Stimulated activated naive CD8-positive, alpha-beta T cell treated with anti-CD3 and anti-CD28 coated beads, Interleukin-15, amount 100 ng/mL, for 72 hours (primary cell): Measurements from ENCODE around the gene IQCH.

Experiments
- ATAC-seq: fragments of 150-1000 bp; cut with Tn5 transposase; 2 replicates; pipeline ENCODE4 v1.10.0; 2021; ENCODE audit warnings: mild to moderate bottlenecking, moderate library complexity
- DNase-seq, 2 donors: peaks; one replicate each; pipeline ENCODE4 v3.0.0; 2021 to 2022
- H3K27ac Mint-ChIP-seq, 2 donors: one replicate each; pipeline ENCODE4 v1.8.0; 2022; ENCODE audit warnings: mild to moderate bottlenecking in 2 of 2, mixed read lengths in 2 of 2, moderate library complexity in 2 of 2
- H3K27me3 Mint-ChIP-seq: one replicate; pipeline ENCODE4 v1.8.0; 2022; ENCODE audit warnings: mixed read lengths
- H3K4me1 Mint-ChIP-seq: one replicate; pipeline ENCODE4 v1.8.0; 2022; ENCODE audit warnings: mild to moderate bottlenecking, mixed read lengths
- H3K4me3 Mint-ChIP-seq, 2 donors: one replicate each; pipeline ENCODE4 v1.8.0; 2022; ENCODE audit warnings: mild to moderate bottlenecking in 2 of 2, mixed read lengths in 2 of 2, moderate library complexity in 1 of 2
- H3K9me3 Mint-ChIP-seq, 2 donors: one replicate each; pipeline ENCODE4 v1.8.0; 2022; ENCODE audit warnings: mixed read lengths in 2 of 2

The IQCH gene

DNA sequence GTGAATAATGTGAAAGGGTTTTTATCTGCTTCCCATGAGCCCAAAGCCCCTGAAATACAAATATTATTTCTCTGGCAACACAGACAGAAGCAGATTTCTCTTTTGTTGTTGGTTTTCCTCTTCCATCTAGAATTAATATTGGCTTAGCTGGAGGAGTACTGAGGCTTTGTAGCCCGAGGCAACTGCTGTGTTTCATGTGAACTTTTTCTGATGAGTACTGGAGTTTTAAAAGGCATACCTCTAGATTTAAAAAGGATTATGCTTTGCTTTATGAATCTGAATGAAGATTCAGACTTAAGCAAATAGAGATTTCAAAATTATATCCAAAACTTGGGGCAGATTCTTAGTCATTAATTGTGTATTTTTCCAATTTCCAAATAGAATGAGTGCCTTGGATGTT lies 50.9 kb downstream of the IQCH start:
- ATAC-seq = no peak
- no peak for DNase-seq
- Mint-ChIP-seq H3K27ac (no peak overlapping the region), H3K4me1 (peaks cover 18% of the 10 kb centered on the region), H3K9me3 (no peaks in the 10 kb centered on the region), H3K27me3 (no peaks in the 10 kb centered on the region), H3K4me3 (no peak overlapping the region)

- DNase-seq = no peak
- peak overlapping the region in 1 of 2 donors; percentile 39 for H3K4me3 Mint-ChIP-seq
- no peaks in the 10 kb centered on the region for H3K9me3 Mint-ChIP-seq
- ATAC-seq = peak; percentile 100
- H3K27ac Mint-ChIP-seq = peak overlapping the region in 1 of 2 donors; percentile 74
- H3K4me1 Mint-ChIP-seq = peaks cover 18% of the 10 kb centered on the region
- H3K27me3 Mint-ChIP-seq = no peaks in the 10 kb centered on the region
Measured at GRCh38 chr15:67307156-67307555, 52.6 kb downstream of the IQCH start.

DNA sequence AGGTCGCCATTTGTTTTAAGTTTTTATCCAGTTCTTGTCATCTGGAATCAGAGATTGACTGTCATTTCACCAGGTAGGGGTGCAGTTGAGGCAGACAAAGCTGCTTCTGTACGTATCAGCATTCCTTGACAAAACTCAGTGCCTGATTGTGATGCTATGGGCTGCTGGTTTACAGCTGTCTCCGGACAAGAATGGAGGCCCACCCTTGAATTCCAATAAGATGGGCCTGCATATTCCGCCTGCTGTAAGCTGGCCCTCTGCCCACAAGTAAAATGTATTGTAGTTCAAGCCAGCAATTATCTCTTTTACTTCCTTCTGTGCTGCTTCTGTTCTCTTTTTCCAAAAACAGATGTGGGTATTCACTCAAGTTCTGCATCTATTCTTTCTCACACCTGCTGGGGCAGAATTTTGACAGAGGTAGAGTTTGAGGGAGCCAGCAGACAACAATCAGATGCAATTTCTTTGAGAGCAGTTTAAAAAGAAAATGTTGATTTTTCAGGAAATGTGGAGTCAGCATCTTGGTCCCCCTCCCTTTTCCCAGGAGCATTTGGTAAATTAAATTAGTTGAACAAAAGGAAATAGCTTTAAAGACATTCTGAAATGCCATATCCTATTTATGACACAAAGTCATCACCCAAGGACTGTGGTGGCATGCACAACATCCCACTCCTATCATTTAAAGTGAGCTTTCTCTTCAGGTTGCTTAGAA lies 53.5 kb downstream of the IQCH start:
- Mint-ChIP-seq H3K27ac (no peak overlapping the region), H3K4me1 (peaks cover 18% of the 10 kb centered on the region), H3K27me3 (no peaks in the 10 kb centered on the region), H3K4me3 (no peak overlapping the region), H3K9me3 (no peaks in the 10 kb centered on the region)
- DNase-seq (no peak), ATAC-seq (no peak)

- no peaks in the 10 kb centered on the region for H3K9me3 Mint-ChIP-seq
- no peak overlapping the region for H3K27ac Mint-ChIP-seq
- H3K4me1 Mint-ChIP-seq = peaks cover 12% of the 10 kb centered on the region
- DNase-seq (no peak), ATAC-seq (no peak)
- no peak overlapping the region for H3K4me3 Mint-ChIP-seq
- no peaks in the 10 kb centered on the region for H3K27me3 Mint-ChIP-seq
Measured at GRCh38 chr15:67311731-67312130, 57.1 kb downstream of the IQCH start.

DNA sequence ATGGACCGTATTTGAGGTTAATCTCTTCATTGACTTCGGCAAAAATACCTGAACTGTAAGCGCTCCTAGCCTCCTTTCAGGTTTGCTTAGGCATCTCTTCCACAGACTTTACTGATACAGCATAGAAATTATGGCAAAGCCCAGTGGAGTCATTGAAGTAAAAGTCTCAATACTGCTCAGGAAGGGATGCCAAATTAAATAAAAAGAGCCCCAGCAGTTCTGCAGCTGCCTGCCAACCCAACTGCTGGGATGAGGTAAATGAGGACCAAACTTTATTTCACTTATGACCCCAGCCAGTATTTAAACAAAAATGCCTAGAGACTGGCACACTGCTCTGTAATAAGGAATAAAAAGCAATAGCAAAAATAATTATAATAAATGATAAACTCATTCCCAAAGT lies 65.4 kb downstream of the IQCH start:
- Mint-ChIP-seq H3K27ac (no peak overlapping the region), H3K27me3 (peaks cover 24% of the 10 kb centered on the region), H3K9me3 (peaks cover 0 to 6% of the 10 kb centered on the region in 2 donors), H3K4me1 (peaks cover 6% of the 10 kb centered on the region), H3K4me3 (no peak overlapping the region)
- DNase-seq (no peak), ATAC-seq (no peak)

DNA sequence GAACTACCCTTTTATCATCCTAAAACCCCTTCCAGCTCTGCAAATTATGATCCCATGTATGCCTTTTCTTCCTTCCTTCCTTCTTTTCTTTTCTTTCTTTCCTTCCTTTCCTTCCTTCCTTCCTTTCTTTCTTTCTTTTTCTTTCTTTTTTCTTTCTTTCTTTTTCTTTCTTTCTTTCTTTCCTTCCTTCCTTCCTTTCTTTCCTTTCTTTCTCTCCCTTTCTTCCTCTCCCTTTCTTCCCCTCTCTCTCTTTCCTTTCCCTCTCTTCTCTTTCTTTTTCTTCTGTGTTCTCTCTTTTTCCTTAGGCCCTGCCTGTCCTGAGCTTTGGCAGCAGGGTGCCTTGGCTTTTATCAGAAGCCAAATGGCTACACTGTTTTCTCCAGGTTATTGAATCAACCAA lies 66.8 kb downstream of the IQCH start:
- H3K27ac Mint-ChIP-seq = no peak overlapping the region
- DNase-seq (no peak), ATAC-seq (no peak)
- H3K4me1 Mint-ChIP-seq = peaks cover 6% of the 10 kb centered on the region
- H3K4me3 Mint-ChIP-seq = no peak overlapping the region
- peaks cover 24% of the 10 kb centered on the region for H3K27me3 Mint-ChIP-seq
- H3K9me3 Mint-ChIP-seq = peaks cover 0 to 6% of the 10 kb centered on the region in 2 donors

DNA sequence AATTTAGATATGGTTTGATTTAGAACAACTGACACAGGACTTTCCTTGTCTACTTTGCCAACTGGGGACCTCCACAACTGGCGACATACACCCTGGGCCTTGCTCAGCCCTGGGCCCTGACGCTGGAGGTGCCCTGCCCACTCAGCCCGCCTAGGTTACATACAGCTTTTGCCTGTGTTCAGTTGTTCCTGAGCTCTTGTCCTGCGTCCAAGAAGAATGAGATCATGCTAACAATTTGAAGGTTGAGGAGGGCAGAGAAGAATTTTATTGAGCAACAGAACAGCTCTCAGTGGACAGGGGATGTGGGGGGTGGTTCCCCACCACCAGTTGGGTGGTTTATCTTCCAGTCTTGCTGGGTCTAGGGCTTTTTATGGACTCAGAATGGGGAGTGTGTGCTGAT lies 67.9 kb downstream of the IQCH start:
- DNase-seq (no peak), ATAC-seq (no peak)
- H3K27ac Mint-ChIP-seq = no peak overlapping the region
- no peak overlapping the region for H3K4me3 Mint-ChIP-seq
- peaks cover 6% of the 10 kb centered on the region for H3K4me1 Mint-ChIP-seq
- peaks cover 25% of the 10 kb centered on the region for H3K27me3 Mint-ChIP-seq
- H3K9me3 Mint-ChIP-seq = peaks cover 0 to 7% of the 10 kb centered on the region in 2 donors

DNA sequence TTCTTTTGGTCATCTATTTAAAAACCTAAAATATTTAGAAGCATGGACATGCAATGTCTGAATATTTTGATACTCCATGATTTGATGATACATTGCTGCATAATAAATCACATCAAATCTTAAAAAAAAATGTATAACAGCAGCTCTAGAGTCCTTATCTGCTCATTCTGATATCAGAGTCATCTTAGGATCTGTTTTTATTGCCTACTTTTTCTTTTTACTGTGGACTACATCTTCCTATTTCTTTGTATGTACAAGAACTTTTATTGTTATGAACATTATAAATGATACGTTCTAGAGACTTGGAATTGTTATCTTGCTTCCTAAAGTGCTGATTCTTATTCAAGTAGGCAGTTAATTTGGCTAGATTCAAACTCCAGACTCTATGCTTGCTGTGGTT lies 72.7 kb downstream of the IQCH start:
- Mint-ChIP-seq H3K4me3 (no peak overlapping the region), H3K27me3 (peaks cover 14% of the 10 kb centered on the region), H3K9me3 (peaks cover 0 to 12% of the 10 kb centered on the region in 2 donors), H3K27ac (no peak overlapping the region), H3K4me1 (peaks cover 6% of the 10 kb centered on the region)
- no peak for DNase-seq
- ATAC-seq = no peak

- peaks cover 2% of the 10 kb centered on the region for H3K4me1 Mint-ChIP-seq
- DNase-seq (no peak), ATAC-seq (no peak)
- peaks cover 0 to 8% of the 10 kb centered on the region in 2 donors for H3K9me3 Mint-ChIP-seq
- no peak overlapping the region for H3K27ac Mint-ChIP-seq
- H3K4me3 Mint-ChIP-seq = no peak overlapping the region
- peaks cover 10% of the 10 kb centered on the region for H3K27me3 Mint-ChIP-seq
Measured at GRCh38 chr15:67327737-67328136, 73.2 kb downstream of the IQCH start.

DNA sequence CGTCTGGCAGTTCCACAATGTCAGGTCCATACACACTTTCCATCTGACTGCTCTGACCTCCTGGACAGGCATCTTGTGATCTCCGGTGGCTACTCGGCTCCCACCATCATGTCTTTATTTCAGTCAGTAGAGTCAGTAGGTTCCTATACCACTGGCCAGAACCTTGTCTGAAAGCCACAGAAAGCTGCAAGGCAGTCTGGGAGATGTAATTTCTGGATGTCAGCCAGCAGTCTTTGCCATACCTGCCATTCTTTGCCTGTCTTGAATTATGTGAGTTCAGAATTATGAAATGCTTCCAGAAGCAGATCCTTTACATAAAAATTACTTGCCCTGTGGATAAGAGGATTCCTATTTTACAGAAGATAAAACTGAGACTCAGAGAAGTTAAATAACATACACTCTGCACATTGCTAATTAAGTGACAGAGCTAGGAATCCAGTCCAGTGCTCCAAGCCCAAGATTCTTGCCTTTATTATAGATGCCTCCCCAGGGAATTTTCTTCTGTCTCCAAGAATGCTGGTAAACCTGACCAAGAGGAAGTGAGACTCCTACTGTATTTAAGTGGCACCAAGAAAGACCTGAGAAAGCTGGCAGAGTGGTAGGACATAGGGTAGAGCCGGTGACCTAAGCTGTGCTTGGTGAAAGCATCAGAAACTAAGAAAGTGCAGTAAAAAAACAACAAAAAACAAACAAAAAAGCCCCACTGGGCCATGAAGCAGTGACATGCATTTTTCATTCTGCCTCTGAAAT lies 75.6 kb downstream of the IQCH start:
- Mint-ChIP-seq H3K4me1 (no peaks in the 10 kb centered on the region), H3K27me3 (peaks cover 8% of the 10 kb centered on the region), H3K4me3 (no peak overlapping the region), H3K9me3 (peaks cover 0 to 7% of the 10 kb centered on the region in 2 donors), H3K27ac (peak overlapping the region in 1 of 2 donors; percentile 13)
- no peak for ATAC-seq
- no peak for DNase-seq

- no peak for DNase-seq
- no peak for ATAC-seq
- H3K27ac Mint-ChIP-seq = no peak overlapping the region
- H3K9me3 Mint-ChIP-seq = peaks cover 0 to 7% of the 10 kb centered on the region in 2 donors
- peaks cover 8% of the 10 kb centered on the region for H3K27me3 Mint-ChIP-seq
- no peak overlapping the region for H3K4me3 Mint-ChIP-seq
- no peaks in the 10 kb centered on the region for H3K4me1 Mint-ChIP-seq
Measured at GRCh38 chr15:67331676-67332075, 77.1 kb downstream of the IQCH start.

DNA sequence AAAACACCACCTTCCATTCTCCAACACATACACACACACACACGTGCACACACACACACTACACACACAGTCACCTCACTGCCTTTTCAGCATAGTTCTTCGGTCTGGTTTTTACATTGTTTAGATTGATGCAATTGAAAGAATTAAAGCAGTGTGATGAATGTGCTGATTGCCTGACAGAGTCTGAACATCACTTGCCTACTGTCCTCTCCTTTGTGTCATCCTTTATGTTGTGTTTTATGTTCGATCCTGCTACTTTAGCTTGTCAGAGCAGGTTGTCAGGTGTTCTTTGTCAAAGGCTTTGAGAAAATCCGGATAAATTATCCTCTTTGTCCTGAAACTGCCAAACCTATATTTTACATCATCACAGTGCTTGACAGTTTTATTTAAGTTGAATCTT lies 80.4 kb downstream of the IQCH start:
- H3K4me1 Mint-ChIP-seq = no peaks in the 10 kb centered on the region
- no peak for ATAC-seq
- H3K4me3 Mint-ChIP-seq = no peak overlapping the region
- H3K9me3 Mint-ChIP-seq = no peaks in the 10 kb centered on the region
- no peak for DNase-seq
- H3K27me3 Mint-ChIP-seq = no peaks in the 10 kb centered on the region
- no peak overlapping the region for H3K27ac Mint-ChIP-seq

GRCh38 chr15:67335534-67336222 lies 81.1 kb downstream of the IQCH start:
- no peak for ATAC-seq
- H3K4me1 Mint-ChIP-seq = no peaks in the 10 kb centered on the region
- no peaks in the 10 kb centered on the region for H3K9me3 Mint-ChIP-seq
- DNase-seq = no peak
- H3K27ac Mint-ChIP-seq = no peak overlapping the region
- no peak overlapping the region for H3K4me3 Mint-ChIP-seq
- H3K27me3 Mint-ChIP-seq = no peaks in the 10 kb centered on the region

DNA sequence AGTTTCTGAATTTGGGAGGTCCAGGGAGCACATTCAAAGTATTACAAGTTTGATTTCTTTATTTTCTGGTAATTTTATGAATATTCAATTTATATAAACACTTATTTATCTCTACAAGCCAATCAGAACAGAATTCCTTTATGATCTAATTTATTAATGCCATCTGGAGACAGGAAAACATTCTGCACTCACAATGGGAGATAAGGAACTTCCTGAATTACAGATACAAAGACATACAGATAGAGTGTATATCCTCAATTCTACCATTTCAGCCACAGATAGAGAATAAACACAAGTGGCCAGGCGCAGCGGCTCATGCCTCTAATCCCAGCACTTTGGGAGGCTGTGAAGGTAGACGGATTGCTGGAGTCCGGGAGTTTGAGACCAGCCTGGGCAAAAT lies 86.0 kb downstream of the IQCH start:
- H3K27me3 Mint-ChIP-seq = no peaks in the 10 kb centered on the region
- H3K9me3 Mint-ChIP-seq = peaks cover 5 to 16% of the 10 kb centered on the region in 2 donors
- no peak overlapping the region for H3K27ac Mint-ChIP-seq
- DNase-seq = no peak
- ATAC-seq = no peak
- no peak overlapping the region for H3K4me3 Mint-ChIP-seq
- no peaks in the 10 kb centered on the region for H3K4me1 Mint-ChIP-seq

- H3K27ac Mint-ChIP-seq = no peak overlapping the region
- H3K4me3 Mint-ChIP-seq = no peak overlapping the region
- ATAC-seq (no peak), DNase-seq (no peak)
- H3K9me3 Mint-ChIP-seq = peaks cover 5 to 21% of the 10 kb centered on the region in 2 donors
- no peaks in the 10 kb centered on the region for H3K4me1 Mint-ChIP-seq
- H3K27me3 Mint-ChIP-seq = no peaks in the 10 kb centered on the region
Measured at GRCh38 chr15:67341539-67341938, 87.0 kb downstream of the IQCH start.

- peaks cover 5 to 29% of the 10 kb centered on the region in 2 donors for H3K9me3 Mint-ChIP-seq
- ATAC-seq = no peak
- H3K4me1 Mint-ChIP-seq = no peaks in the 10 kb centered on the region
- H3K27ac Mint-ChIP-seq = no peak overlapping the region
- no peaks in the 10 kb centered on the region for H3K27me3 Mint-ChIP-seq
- H3K4me3 Mint-ChIP-seq = no peak overlapping the region
- no peak for DNase-seq
Measured at GRCh38 chr15:67343206-67343605, 88.6 kb downstream of the IQCH start.
